Gastrocnemius medialis (tissue), 4 donors: ENCODE measurements around the gene MAGI1.

Source experiments
- POLR2A ChIP-seq, 2 donors: fragments of 450-650 bp; IDR thresholded peaks; one replicate each; pipeline ENCODE4 v1.6.1; 2017; ENCODE audit warnings: antibody characterized with exemption in 2 of 2, mild to moderate bottlenecking in 2 of 2, moderate library complexity in 2 of 2
- TF ChIP-seq, protein P1 (sequence below), 5 experiments: fragments of 450-650 bp in 3 of 5; fragments of 200-600 bp in 2 of 5; sonication (generic) in 2 of 5; IDR thresholded peaks in 4 of 5; conservative IDR thresholded peaks in 1 of 5; 1 replicate in 4 of 5; 2 replicates in 1 of 5; pipeline ENCODE4 v1.5.1; 2016 to 2019; ENCODE audit warnings: antibody characterized with exemption in 5 of 5, mild to moderate bottlenecking in 3 of 5, moderate library complexity in 3 of 5

DNA sequence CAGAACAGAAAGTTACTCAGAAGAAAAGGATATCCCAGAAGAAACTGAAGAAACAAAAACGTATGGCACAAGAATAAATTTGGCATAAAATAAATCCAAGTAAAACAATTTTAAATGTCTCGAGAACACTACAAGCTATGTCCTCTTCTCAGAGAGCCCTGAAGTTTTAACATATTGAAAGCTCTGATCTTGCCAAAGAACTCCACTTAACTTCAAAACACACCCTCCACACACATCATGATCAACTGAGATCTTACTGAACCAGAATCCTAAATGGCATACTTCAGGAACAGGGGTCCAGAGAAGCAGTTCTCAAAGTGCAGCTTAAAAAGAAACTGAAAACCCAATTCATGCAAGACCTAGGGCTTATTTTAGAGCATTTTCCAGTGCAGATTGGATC, 194.3 kb downstream of the MAGI1 start:
- TF ChIP-seq, protein P1, sequence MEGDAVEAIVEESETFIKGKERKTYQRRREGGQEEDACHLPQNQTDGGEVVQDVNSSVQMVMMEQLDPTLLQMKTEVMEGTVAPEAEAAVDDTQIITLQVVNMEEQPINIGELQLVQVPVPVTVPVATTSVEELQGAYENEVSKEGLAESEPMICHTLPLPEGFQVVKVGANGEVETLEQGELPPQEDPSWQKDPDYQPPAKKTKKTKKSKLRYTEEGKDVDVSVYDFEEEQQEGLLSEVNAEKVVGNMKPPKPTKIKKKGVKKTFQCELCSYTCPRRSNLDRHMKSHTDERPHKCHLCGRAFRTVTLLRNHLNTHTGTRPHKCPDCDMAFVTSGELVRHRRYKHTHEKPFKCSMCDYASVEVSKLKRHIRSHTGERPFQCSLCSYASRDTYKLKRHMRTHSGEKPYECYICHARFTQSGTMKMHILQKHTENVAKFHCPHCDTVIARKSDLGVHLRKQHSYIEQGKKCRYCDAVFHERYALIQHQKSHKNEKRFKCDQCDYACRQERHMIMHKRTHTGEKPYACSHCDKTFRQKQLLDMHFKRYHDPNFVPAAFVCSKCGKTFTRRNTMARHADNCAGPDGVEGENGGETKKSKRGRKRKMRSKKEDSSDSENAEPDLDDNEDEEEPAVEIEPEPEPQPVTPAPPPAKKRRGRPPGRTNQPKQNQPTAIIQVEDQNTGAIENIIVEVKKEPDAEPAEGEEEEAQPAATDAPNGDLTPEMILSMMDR (IDR thresholded peaks at IDR 0.05 in 4 of 5, conservative IDR thresholded peaks at IDR 0.05 in 1 of 5), result no peak
- no peak for TF ChIP-seq POLR2A (IDR thresholded peaks at IDR 0.05)
